Hindlimb muscle (tissue), 1 donor: ENCODE data around the gene GATB. TPM values are rescaled to one million over a fixed set of nuclear protein-coding genes. Genes with fewer than 3 reads are reported as not detected.

Experiments
- DNase-seq: peaks from one replicate; pipeline ENCODE4 v3.0.0-alpha.2; 2013
- polyA plus RNA-seq: library from polyadenylated mRNA; unstranded; fragments of 120-200 nt; gene quantifications from one replicate; pipeline ENCODE4 v1.2.1, GENCODE V29; 2013; ENCODE audit not compliant: insufficient read length

The GATB gene
- polyA plus RNA-seq, 1 donor: 25.6 TPM

DNA sequence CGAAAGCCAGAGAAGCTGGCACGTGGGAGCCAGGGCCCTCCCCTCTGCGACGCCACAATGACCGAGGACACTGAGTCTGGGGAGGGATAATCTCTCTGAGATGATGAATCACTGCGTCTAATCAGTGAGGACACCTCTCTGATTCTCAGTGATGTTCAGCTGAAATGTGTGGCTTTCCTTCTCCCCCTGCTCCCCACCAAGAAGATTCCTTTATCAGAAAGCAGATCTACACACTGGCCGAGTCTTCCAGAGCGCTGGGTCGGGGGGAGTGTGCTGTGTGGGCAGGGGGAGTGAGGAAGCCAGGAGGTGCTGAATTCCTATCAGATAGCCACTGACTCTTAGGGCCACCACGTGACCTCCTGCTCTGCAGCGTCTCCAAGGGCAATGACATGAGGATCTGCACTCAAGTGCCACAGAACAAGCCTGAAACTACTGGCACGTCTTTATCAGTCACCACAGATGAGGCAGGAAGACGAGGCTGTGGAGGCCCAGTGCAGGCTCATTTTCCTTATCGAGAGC, 89.2 kb downstream of the GATB start:
- no peak for DNase-seq

- no peak for DNase-seq
Measured at GRCh38 chr4:151670843-151671242, 90.0 kb downstream of the GATB start.

GRCh38 chr4:151669990-151670389, 90.8 kb downstream of the GATB start:
- DNase-seq: no peak

DNA sequence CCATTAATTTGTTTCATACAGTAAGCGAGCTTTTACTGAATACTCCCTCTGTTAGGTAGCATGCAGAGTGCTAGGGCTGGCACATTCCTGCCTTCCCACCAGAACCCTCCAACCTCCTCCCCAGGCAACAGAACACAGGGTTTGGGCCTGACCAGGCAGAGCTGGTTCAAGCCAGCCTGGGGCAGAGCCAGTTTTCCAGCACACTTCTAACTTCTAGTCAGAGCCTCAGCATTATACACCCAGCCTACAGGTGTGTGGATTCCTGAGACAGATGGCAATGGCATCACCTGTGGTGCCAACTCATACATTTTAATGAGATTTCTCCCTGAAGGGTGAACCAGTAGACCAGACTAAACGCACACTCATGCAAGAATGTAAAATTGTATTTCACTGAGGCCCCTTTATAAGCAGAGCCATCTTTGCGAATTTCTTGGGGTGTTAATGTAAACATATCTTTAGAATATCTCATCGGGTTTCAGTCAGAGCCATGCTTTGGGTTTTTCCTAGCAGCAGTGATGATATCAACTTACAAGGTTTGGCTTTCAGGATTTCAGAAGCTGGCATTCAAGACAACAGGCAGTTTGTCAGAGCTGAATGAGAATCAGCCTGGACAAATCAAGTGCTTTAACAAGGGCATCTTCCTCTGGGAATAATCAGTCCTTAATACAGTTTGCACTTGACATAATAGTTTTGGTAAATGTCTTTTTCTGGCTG, 92.0 kb downstream of the GATB start:
- DNase-seq: no peak

DNA sequence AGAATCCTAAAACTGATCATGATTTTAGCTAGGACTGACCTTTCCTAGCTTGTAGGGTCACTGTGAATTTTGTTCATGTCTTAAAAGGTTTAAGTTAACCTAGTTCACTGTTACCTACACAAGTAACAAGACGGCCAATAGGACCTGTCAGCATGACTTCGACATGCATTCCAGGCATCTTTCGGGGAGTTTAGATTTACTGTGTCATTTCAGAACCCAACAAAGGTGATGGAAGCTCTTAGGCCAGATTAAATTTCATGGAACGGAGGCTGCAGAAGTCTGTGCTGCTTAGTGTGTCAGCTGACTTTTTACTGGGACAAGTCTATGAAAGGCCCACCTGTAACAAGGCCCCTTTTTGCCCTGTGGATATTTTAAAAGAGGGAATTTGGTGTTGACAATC, 93.1 kb downstream of the GATB start:
- no peak for DNase-seq

- no peak for DNase-seq
Measured at GRCh38 chr4:151667048-151667447, 93.8 kb downstream of the GATB start.

DNA sequence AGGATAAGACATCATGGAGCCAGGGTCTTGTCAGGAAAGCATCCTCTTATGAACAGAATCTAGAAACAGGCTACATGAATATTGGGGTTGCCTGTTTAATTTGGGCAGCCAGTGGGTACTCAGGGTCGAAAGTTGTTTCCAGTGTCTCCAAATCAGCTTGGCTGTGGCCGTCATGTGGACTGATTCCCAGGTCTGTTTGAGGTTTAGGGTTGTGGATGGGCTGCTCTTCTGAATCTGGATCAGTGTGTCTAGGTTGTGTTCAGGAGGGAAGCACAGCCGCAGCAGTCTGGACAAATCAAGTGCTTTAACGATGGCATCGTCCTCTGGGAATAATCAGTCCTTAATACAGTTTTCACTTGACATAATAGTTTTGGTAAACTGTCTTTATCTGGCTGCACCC, 94.3 kb downstream of the GATB start:
- no peak for DNase-seq

DNA sequence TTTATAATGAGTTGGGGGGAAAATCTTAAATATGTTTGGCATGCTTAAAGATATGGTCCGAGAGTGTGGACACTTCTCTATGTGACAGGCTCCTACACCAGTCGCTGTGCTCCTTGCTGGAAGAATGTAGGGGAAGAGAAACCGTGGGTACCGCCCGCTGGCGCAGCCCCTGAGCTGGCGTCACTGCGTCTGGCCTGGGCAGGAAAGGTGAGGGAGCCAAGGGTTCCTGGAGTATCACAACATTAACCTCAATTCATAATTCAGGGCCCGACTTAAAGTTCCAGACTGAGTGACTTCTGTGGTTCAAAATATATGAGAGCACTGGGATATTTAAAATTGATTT, 95.1 kb downstream of the GATB start:
- no peak for DNase-seq

DNA sequence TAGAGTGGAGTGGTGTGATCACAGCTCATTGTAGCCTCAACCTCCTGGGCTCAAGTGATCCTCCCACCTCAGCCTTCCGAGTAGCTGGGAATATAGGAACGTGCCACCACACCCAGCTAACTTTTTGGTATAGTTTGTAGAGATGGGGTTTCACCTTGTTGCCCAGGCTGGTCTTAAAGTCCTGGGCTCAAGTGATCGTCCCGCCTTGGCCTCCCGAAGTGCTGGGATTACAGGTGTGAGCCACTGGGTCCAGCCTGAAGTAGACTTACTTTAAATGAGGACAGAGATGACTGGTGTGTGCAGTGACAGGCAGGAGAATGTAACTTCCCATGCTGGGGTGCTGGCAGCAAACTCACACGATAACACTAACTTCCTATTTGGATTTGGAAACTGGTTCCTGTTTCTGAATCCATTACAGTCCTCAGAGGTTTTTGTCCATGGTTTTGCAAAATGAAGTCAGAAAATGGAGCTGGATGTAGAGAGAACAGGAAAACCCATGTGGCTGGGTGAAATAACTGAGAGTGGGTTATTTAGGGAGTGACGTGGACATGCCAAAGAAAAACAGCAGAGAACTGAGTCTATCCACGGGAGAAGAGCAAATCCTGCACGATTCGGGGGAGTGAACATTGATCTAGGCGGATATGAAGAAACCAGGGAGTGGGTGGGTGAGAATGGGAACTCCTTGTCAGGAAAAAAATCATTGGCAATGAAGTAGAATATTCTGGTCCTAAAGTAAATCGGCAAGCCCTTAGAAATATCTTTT, 95.6 kb downstream of the GATB start:
- no peak for DNase-seq

GRCh38 chr4:151664289-151664688, 96.5 kb downstream of the GATB start:
- DNase-seq: no peak

DNA sequence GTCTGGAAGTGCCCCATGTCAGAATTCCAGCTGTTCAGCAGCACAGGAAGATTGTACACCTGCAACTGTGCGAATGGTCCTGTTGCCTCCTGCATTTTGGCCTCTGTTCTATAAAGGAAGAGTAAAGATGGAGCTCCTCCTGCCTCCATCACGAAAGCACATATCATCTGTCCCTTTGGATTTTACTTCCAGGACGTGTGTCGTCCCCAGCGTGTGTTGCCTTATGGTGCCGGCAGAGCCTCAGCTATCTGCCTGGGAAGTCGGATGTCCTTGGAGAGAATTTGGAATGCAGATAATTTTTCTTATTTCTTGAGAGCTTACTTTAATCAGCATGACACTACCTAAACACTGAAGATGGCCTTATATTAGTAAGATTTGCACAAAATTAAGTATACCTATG, 97.7 kb downstream of the GATB start:
- DNase-seq: no peak

GRCh38 chr4:151661873-151662272, 98.9 kb downstream of the GATB start:
- no peak for DNase-seq

DNA sequence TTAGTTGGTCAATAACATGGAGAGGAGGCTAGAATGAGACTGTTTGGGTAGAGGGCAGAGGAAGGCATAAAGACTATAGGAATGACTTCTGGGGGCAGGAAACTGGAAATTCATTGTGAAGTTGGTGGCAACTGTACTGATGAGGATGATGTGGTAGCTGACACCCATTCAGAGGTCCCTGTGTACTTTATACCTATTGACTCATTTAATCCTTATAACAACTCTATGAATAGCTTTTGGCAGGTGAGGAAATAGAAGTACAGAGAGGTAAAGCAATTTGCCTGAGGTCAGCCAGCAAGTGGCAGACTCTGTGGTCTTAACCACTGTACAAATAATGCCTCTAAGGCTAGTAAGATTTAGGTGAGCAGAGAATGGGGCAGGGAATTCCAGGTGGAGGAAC, 100.1 kb downstream of the GATB start:
- no peak for DNase-seq

GRCh38 chr4:151659601-151660364, 101.0 kb downstream of the GATB start:
- DNase-seq: peak; percentile 66

GRCh38 chr4:151658959-151659600, 101.7 kb downstream of the GATB start:
- DNase-seq: no peak

DNA sequence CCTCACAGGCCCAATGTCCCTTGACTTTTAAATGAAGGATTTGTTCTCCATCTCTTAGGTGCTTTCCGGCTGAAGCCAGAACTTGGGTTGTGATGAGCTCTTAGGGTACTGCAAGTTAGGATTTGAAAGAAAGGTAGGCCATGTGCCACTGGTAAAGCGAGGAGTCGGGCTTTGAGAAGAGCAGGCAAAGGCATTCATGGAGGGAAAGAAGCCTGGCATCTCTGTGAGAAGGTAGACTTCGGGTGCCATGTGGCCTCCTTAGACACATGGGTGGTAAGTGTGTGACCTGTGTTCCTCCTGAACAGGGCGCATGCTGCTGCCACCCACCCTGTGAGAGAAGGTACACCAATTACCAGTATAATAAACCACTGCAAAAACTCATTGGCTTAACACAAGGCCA, 102.9 kb downstream of the GATB start:
- no peak for DNase-seq

DNA sequence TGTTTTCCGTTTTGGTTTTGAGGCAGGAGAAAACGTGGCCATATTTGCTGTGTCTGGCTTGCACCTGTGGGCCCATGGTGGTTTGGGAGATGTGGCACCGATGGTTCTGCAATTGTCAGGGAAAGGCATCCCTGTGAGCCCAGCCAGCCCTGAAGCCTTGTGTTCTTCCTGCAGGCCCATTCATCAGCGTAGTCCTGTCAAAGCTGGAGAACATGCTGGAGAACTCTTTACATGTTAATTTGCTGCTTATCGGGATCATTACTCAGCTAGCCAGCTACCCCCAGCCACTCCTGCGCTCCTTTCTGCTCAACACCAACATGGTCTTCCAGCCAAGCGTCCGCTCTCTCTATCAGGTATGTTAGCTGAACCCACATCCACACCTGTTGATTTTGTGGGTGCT, 104.7 kb downstream of the GATB start:
- no peak for DNase-seq

- no peak for DNase-seq
Measured at GRCh38 chr4:151653548-151653918, 107.3 kb downstream of the GATB start.

GRCh38 chr4:151652841-151653547, 107.8 kb downstream of the GATB start:
- DNase-seq: peak; percentile 41

- no peak for DNase-seq
Measured at GRCh38 chr4:151651496-151651895, 109.3 kb downstream of the GATB start.

- DNase-seq: no peak
Measured at GRCh38 chr4:151649479-151649878, 111.3 kb downstream of the GATB start.

DNA sequence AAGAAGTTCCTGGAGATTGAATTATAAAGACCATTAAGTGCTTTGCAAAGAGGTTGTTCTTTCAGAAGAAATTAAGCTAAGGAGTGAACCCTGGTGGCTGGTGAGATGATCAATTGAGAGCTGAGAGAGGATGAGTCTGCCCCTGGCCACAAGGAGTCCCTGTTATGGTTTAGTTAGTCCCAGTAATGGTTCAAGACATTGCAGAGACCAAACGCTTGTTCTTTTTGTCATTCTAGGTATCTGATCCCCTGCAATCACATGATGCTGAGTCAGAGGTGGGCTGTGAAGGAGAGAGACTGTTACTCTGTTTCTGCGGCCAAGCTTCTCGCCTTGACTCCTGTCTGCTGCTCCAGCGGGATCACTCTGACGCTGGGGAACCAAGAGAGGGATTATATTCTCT, 114.5 kb downstream of the GATB start:
- no peak for DNase-seq
